Middle frontal gyrus (tissue), 1 donor: ENCODE measurements around the gene CNTNAP5.

ENCODE experiments used
- DNase-seq: peaks from one replicate; pipeline ENCODE4 v3.0.0-alpha.2; 2015; ENCODE audit warnings: low spot score; ENCODE audit errors: extremely low spot score

Gene CNTNAP5

DNA sequence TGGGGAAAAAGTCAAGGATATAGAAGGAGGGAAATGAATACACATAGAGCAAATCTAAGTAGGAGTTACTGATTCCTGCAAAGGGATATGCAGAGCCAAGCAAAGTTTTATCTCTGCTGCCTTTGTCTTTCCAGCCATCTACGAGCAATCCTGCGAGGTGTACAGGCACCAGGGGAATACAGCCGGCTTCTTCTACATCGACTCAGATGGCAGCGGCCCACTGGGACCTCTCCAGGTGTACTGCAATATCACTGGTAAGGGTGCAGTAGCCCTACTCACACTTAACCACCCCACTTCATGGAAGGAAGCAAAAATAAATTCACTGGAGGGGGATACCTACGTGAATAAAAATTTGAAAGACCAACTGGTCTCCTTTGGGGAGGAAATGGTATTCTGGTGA lies 584.6 kb downstream of the CNTNAP5 start:
- DNase-seq, result no peak

DNA sequence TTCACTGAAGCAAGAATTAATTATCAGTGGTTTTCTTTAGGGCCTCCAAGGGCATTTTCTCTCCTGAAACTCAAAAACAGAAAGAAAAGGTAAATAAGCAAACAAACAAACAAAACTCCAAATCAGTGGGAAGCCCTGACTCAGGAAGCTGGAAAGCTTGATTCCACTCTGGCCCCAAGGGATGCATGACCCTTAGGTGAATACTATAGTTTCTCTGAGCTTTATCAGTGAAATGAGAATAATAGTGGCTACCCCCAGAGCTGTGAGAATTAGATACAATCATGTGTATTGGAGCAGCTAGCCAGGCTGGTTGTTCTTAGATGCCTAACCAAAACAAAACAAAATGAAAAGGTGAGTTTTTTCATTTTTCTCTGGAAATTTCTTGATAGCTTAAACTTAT lies 585.1 kb downstream of the CNTNAP5 start:
- no peak for DNase-seq

DNA sequence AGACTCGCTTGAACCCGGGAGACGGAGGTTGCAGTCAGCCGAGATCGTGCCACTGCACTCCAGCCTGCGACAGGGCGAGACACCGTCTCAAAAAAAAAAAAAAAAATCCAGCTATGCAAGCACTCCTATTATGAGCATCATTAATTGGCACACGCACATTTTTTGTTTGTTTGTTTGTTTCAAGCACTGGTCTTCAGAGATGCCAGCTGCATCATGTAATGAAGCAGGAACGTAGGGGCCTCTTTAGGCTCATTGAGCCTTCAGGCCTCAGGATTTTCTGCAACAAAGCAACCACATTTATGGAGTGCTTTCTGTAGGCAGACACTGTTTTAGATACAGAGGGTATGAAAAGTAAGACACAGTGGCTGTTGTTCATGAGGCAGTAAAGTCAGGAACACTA lies 585.8 kb downstream of the CNTNAP5 start:
- DNase-seq, result no peak

DNA sequence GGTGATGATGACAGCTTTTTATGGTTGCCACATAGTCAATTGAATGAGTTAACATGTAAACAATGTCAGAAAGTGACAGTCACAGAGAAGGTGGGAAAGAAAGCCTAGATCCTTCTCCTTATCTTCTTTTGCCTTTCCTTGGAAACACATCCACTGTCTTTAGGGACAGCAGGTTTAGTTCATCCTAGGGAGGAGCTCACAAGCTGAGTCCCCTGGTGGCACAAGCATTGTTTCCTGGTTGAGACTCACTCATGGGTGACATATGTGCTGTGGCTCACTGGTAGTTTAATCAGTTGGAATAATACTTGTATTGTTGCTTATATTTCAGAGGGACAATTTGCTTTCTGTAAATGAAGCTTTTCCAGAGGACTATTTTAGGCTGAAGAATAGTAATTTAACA lies 598.5 kb downstream of the CNTNAP5 start:
- no peak for DNase-seq

DNA sequence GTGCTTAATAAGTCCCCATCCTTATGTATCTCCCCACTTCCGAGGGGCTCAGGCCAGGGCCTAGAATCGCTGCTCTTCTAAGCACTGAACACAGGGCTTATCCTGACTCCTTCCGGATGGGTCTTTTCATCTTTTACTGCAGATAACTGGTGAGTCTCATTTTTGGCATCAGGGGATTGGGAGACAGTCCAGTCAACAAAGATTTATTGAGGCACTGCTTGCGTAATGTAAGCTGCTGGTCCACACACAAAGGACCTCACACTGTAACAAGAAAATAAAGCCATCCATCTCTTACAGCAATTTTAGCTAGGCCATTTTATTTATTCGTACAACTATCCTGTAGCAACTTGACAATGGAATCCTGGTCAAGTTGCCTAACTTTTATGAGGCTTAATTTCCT lies 600.5 kb downstream of the CNTNAP5 start:
- no peak for DNase-seq

DNA sequence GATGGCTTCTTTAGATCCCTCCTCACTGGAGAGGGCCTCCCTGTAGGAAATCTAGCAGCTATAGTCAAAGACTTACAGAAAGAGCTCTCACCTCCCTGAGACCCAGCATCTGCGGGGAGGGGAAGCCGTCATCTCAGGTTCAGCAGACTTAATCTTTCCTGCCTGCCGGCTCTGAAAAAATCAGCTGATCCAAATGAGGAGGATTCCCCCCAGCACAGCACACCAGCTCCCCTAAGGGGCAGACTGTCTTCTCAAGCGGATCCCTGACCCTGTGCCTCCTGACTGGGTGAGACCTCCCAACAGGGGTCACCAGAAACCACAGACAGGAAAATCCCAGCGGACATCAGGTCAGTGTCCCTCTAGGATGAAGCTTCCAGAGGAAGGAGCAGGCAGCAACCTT lies 601.9 kb downstream of the CNTNAP5 start:
- DNase-seq, result no peak

DNA sequence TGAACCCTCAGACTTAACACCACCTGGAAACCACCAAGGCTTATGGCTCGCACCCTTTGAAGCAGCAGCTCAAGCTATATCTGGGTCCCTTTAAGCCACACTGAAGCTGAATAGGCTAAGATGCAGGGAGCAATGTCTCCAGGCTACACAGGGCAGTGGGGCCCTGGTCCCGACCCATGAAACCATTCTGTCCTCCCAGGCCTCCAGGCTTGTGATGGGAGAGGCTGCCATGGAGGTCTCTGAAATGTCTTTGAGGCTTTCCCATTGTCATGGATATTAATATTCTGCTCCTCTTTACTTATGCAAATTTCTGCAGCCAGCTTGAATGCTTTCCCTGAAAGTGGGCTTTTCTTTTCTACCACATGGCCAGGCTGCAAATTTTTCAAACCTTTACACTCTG lies 608.7 kb downstream of the CNTNAP5 start:
- no peak for DNase-seq

DNA sequence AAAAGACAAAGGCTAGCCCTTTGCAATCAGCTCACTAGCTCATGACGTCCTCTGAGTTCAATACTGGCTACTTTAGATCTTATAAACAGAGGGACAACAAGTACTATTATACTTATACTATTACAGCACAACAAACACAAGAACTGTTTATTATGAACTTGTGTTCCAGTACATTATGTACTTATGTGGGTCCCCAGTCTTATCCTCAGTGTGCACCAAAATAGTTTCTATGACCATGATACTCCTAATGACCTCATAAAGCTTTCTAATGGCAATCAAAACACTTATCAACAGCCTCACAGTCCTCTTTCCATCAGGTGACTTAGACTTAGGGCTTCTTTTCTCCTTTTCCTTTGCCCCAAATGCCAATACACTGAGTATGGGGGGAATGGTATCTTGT lies 614.4 kb downstream of the CNTNAP5 start:
- DNase-seq, result no peak

DNA sequence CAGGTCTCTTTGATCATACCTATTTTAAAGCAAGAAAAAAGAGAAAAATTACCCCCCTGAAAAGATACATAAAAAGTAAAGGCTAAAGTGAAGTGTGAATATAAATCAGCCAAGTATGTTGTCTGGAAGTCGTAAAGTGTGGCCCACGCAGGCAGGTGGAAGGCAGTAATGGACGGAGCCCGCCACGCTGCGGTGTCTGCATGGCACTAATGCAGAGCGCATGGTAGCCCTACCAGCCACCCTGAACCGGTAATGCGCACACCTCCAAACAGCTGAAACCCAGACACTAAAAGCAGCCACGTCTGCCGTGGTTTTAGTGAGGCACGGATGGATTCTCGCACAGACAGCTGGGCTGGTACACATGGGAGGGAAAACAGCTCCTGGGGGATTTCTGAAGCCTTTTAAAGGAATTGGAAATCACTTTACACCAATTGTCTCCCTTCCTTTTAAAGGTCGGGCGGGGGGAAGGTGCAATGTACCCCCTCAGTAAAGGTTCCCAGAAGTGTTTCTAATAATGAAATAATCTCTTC lies 615.2 kb downstream of the CNTNAP5 start:
- no peak for DNase-seq

DNA sequence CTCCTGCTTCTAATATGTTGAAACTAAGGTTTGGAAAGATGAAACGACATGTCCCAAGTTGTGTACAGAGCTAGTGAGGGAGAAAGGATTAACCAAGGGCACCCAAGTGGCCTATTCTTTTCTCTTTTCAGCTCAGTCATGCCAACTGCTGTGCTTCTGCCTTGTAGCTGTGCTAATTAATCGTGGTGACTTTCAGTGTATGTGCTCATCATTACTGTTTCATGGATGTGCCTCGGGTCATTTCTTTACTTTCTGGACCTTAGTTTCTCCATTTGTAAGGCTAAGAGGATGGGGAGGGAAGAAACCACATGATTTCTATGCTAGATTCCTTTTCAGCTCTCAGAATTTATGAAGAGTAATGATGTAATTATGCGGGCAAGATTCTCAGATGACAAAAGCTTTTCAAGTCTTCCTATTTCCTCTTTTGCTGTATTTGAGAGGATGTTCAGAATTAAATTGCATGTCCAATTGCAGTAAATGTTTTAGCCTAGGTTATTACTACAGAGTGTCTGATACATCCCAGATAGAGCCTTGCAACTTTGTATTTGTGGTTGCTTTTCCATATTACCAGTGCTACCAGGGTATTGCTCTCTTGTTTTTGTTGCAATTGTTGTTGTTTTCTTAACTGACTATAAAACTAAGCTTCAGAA lies 621.2 kb downstream of the CNTNAP5 start:
- no peak for DNase-seq

DNA sequence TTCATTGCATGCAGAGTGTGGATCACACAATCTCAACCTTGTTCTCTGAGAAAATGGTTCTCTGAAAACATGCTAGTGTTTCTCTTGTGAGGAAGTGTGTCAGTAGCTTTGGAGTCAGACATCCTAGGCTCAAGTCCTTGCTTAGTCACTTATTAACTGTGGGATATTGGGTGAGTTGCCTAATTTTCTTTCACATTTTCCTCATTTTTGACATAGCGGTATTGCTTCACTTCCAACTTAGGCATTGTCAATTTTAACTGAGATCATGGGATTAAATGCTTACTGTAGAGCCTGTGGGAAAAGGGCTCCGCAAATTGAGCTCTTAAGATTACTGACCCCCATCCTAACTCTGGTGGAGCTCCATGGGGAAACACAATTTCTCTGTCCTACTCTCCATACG lies 622.2 kb downstream of the CNTNAP5 start:
- DNase-seq, result no peak

DNA sequence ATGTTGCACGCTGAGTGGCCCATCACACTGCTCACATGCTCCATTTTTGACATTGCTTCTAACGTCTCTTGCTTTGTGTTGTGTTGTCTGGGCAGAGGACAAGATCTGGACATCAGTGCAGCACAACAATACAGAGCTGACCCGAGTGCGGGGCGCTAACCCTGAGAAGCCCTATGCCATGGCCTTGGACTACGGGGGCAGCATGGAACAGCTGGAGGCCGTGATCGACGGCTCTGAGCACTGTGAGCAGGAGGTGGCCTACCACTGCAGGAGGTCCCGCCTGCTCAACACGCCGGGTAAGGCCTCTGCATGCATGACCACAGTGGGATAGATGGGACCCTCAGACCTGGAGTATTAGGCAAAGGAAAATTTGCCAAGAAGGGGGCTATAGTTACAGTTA lies 622.6 kb downstream of the CNTNAP5 start:
- DNase-seq, result no peak

DNA sequence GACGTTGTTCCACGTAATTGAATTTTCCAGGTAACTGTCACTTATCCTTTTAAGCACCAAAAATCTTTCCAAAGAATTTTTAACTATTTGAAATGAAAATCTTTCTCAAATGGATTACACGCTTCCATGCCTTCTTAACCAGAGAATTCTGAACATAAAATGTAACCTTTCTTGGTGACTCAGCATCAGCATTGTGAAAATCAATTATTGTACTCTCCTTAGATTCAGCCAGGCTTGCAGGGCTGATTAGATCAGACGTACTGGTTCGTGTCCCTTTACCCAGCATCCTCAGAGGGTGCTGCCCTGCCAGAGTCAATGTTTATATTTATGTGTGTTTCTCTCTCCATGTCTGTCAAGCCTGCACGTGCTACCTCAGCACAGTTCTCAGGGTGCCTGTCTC lies 623.9 kb downstream of the CNTNAP5 start:
- no peak for DNase-seq

DNA sequence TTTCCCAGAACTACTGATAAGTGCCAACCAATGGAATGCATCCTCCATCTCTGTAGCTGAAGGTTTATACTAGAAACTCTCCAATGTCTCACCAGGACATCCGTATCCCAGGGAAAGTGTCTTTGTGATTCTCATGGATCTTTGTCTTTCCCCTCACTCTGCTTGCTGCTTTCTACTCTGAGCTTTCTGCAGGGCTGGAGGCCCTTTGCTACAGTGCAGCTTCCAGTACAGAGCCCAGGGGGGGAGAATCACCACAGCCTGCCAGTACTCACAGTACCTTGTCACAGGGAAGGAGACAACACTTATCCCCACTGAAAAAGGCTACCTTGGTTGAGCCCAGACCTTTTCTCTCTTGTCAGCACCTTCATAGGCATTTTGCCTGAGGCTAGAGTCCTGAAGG lies 627.0 kb downstream of the CNTNAP5 start:
- DNase-seq, result no peak

DNA sequence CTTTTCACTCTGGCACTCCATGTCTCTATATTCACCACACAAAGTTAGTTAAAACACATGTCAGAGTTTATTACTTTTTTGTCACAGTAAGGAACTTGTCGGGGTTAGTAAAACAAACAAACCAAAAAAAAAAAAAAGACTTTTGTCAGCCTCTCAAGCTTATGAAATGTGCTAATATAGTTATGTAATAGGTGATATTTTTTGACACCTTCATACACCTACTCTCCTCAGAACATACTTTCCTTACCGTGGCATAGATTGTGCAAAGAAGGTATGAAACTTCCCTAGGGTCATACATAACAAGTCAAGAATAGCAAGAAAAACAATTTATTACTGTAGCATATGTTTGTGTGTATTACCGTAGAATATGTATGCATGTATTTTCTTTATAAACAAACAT lies 633.3 kb downstream of the CNTNAP5 start:
- DNase-seq, result no peak

DNA sequence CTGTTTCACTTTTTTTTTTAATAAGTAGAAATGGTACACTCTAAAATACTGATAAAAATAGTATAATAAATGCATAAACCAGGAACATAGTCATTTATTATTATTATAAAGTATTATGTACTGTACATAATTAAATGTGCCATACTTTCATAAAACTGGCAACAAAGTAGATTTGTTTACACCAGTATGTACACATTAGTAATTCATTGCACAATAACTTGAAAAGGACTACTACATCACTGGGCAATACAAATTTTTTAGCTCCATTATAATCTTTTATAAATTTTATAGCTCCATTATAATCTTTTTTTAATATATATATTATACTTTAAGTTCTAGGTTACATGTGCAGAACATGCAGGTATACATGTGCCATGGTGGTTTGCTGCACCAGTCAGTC lies 636.5 kb downstream of the CNTNAP5 start:
- no peak for DNase-seq

DNA sequence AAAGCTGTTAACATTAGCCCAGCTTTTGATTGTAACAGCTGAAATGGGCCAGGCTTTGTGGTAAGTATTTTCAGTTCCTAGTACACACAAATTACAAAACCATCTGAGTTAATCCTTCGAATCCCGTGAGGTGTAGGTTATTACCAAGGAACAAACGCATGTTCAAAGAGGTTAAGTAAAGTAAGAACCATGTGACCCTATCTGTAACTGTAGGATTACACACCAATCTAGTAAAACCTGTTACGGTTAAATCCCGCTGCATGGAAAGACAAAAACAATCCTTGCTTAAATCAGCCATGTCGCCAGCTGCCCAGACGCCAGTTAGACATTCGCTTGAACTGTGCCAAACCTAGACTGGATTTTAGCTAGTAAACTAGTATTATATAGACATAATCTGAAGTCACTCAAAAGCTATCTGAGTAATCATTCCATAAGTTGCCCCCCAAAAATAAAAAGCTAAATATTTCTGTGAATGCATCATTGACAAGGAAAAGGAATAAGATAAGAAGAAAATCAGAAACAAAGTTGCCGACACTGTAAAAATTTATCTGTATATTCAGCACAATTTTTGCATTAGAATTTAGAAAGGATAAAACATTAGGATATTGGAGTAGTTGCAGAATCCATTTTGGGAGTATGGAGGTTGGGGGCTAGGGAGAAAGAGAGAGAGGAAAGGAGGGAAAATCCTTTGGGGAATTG lies 638.0 kb downstream of the CNTNAP5 start:
- no peak for DNase-seq

DNA sequence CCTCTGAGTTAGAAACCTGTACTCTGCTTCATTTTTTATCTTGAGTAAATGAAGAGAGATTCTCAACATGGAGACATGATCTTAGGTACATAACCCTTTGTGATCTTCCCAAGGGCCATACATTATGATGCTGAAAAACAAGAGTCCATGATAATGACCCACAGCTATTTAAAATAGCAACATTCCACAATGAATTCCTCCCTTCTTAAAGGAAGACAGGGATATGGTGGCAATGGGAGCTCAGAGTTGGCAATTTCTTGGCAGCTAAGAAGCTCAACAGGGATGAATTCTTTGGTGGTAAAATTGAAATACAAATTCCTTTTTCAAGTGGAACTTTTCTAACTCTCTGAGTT lies 638.5 kb downstream of the CNTNAP5 start:
- DNase-seq, result no peak

DNA sequence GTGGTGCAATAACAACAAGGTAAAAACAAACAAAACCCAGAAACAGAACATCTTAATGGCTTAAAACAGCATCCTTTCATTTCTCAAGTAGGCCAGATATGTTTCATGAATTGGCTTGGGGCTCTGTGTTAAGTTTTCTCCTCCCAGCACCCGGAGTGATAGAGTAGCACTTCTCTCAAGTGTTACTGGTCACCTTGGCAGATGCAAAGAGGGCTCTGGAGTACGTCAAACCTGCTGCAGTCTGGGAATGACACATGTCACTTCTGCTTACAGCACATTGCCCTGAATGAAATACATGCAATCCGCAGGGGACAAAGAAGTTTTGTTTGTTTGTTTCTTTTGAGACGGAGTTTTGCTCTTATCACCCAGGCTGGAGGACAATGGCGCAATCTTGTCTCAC lies 639.3 kb downstream of the CNTNAP5 start:
- DNase-seq, result no peak

DNA sequence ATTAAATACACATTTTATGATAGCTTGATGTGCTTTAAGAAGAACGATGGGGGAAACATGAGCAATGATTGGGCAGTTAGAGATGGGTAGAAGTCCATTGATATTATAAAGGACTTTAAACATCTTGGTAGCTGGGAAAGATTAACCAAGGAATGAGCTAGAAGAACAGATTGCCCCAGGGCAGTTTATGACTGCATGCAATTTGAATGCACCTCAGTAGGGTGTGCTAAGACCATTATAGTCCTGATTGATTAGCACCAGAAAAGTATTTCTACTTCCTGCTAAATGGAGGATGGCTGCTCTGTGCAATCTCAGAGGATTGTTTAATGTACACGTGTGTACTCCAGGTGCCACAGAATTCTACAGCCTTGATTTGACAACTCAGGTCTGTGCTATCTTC lies 641.9 kb downstream of the CNTNAP5 start:
- DNase-seq, result no peak

DNA sequence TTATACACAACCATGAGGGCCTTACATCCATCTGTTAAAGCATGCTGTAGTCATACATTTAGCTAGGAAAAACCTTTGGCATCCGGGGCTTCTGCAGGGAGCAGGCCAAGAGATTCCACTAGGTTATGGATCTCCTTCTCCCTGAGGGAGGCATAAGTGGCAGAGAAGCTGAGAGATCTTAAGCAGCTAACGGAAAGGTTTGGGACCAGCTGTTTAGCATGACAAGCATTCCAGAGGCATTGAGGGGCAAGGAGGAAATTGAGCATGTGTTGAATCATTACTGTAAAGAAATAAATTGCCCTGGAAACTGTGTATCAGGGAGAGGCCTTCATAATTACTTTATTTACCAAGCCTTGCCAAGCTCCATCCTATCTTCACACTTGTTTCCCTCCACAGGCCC lies 643.1 kb downstream of the CNTNAP5 start:
- no peak for DNase-seq

DNA sequence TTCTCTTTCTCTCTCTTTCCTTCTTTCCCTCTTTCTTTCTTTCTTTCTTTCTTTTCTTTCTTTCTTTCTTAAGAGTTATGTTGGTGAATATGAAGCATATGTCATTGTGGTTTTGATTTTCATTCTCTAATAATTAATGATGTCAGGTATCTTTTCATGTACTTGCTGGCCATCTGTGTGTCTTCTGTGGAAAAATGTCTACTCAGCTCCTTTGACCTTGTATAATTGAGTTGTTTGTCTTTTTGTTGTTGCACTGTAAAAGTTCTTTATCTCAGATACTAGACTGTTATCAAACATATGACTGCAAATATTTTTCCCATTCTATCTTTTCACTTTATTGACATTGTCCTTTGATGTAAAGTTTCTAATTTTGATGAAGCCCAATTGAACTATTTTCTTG lies 645.1 kb downstream of the CNTNAP5 start:
- DNase-seq, result no peak

DNA sequence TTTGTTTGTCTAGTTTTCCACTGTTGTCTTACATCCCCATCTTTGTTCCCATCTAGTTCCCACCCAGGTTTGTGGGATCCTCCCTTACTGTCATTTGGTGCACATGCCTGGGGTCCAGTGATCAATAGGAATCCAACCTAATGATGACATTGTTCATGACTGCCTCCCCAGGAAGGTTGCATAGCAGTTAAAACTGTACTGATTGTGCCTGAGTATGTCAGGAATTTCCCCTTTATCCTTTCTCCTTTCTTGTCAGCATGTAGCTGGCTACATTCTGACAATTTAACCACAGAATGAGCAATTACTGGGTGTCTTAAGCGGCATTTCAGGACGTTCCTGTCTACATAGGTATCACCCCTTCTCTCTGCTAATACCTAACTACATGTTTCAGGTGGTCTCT lies 653.0 kb downstream of the CNTNAP5 start:
- DNase-seq, result no peak
